ENCODE data around the gene TBXAS1.

- TF ChIP-seq, protein P1, sequence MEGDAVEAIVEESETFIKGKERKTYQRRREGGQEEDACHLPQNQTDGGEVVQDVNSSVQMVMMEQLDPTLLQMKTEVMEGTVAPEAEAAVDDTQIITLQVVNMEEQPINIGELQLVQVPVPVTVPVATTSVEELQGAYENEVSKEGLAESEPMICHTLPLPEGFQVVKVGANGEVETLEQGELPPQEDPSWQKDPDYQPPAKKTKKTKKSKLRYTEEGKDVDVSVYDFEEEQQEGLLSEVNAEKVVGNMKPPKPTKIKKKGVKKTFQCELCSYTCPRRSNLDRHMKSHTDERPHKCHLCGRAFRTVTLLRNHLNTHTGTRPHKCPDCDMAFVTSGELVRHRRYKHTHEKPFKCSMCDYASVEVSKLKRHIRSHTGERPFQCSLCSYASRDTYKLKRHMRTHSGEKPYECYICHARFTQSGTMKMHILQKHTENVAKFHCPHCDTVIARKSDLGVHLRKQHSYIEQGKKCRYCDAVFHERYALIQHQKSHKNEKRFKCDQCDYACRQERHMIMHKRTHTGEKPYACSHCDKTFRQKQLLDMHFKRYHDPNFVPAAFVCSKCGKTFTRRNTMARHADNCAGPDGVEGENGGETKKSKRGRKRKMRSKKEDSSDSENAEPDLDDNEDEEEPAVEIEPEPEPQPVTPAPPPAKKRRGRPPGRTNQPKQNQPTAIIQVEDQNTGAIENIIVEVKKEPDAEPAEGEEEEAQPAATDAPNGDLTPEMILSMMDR (IDR thresholded peaks at IDR 0.05), result no peak
- no peak for TF ChIP-seq POLR2A (IDR thresholded peaks at IDR 0.05)
Measured at GRCh38 chr7:140033036-140033435, 204.0 kb downstream of the TBXAS1 start.
